ENCODE data around the gene ARID5A. TPM values are rescaled to one million over a fixed set of nuclear protein-coding genes. Genes with fewer than 3 reads are reported as not detected.

Gene ARID5A
- total and polyA plus RNA-seq, 2 of the 13 experiments (the other 11 are each of a cell fraction or from before 2014, with no cell fraction given), result 6.0 to 9.5 TPM

GRCh38 chr2:96505231-96505889 is 31.2 kb upstream of the ARID5A start, which contains the start of gene NEURL3 (continued):
- TF ChIP-seq PAXIP1 (CRISPR knock-in tag; conservative IDR thresholded peaks at IDR 0.05) (0 out of 2 replicates have a peak, but pooled peaks have one; percentile 39), SUZ12 (IDR thresholded peaks at IDR 0.05; ENCODE audit: low read depth, low read length) (no peak), TFAP4 (IDR thresholded peaks at IDR 0.05; ENCODE audit: borderline replicate concordance, low read depth) (peak; percentile 6; the same call in 1 of the 2 replicates), ZNF33B (CRISPR knock-in tag; IDR thresholded peaks at IDR 0.05) (no peak), ELF4 (CRISPR knock-in tag; IDR thresholded peaks at IDR 0.05; ENCODE audit: borderline replicate concordance) (no peak), SALL1 (CRISPR knock-in tag; IDR thresholded peaks at IDR 0.05) (peak; percentile 18; the same call in 1 of the 2 replicates), AHR (CRISPR knock-in tag; IDR thresholded peaks at IDR 0.05) (0 out of 2 replicates have a peak, but pooled peaks have one; percentile 37), ZMYM2 (CRISPR knock-in tag; IDR thresholded peaks at IDR 0.05) (no peak), ZNF143 (CRISPR knock-in tag; IDR thresholded peaks at IDR 0.05) (no peak), ZNF274 (CRISPR knock-in tag; IDR thresholded peaks at IDR 0.05) (no peak), ARID4A (CRISPR knock-in tag; IDR thresholded peaks at IDR 0.05; ENCODE audit: borderline replicate concordance) (0 out of 2 replicates have a peak, but pooled peaks have one; percentile 17), ZNF513 (CRISPR knock-in tag; conservative IDR thresholded peaks at IDR 0.05) (no peak), KMT2A (CRISPR knock-in tag; IDR thresholded peaks at IDR 0.05) (0 out of 2 replicates have a peak, but pooled peaks have one; percentile 43), ZNF354B (CRISPR knock-in tag; IDR thresholded peaks at IDR 0.05) (no peak), LRRFIP1 (CRISPR knock-in tag; conservative IDR thresholded peaks at IDR 0.05) (no peak), ZNF772 (CRISPR knock-in tag; IDR thresholded peaks at IDR 0.05) (no peak)
